HG03175 (cell line): ENCODE data around the gene TMEM26.
"Not testable (repeated sequence)": the region's sequence is repeated elsewhere in the genome, so short reads cannot be mapped to it uniquely, and the experiment has no call there.

Experiments
- ATAC-seq: cut with Tn5 transposase; IDR thresholded peaks from one replicate; pipeline ENCODE4 v1.9.1; 2021; ENCODE audit warnings: mild to moderate bottlenecking, moderate library complexity; ENCODE audit not compliant: unreplicated experiment

TMEM26 gene

GRCh38 chr10:61400524-61400923, 52.7 kb downstream of the TMEM26 start:
- no peak for ATAC-seq

GRCh38 chr10:61399406-61399805, 53.8 kb downstream of the TMEM26 start:
- no peak for ATAC-seq

- ATAC-seq: no peak
These were observed 54.6 kb downstream of the TMEM26 start for GRCh38 chr10:61398366-61399129.

GRCh38 chr10:61397175-61397986, 55.8 kb downstream of the TMEM26 start:
- ATAC-seq: peak; percentile 76

GRCh38 chr10:61391281-61391680, 61.9 kb downstream of the TMEM26 start:
- ATAC-seq: peak; percentile 42

GRCh38 chr10:61390851-61391250, 62.3 kb downstream of the TMEM26 start:
- ATAC-seq: peak; percentile 88

GRCh38 chr10:61389887-61390286, 63.3 kb downstream of the TMEM26 start:
- ATAC-seq: no peak

- ATAC-seq: not testable (repeated sequence)
These were observed 64.2 kb downstream of the TMEM26 start for GRCh38 chr10:61388986-61389385.

- ATAC-seq: no peak
These were observed 67.8 kb downstream of the TMEM26 start for GRCh38 chr10:61385231-61386001.

- ATAC-seq: not testable (repeated sequence)
These were observed 72.0 kb downstream of the TMEM26 start for GRCh38 chr10:61381153-61381552.

GRCh38 chr10:61378865-61379264, 74.3 kb downstream of the TMEM26 start:
- no peak for ATAC-seq

GRCh38 chr10:61376908-61377368, 76.2 kb downstream of the TMEM26 start:
- ATAC-seq: no peak

- no peak for ATAC-seq
These were observed 76.8 kb downstream of the TMEM26 start for GRCh38 chr10:61376377-61376776.

GRCh38 chr10:61366365-61366764, 86.8 kb downstream of the TMEM26 start:
- ATAC-seq: no peak

GRCh38 chr10:61364619-61365018, 88.6 kb downstream of the TMEM26 start:
- no peak for ATAC-seq

GRCh38 chr10:61363006-61363405, 90.2 kb downstream of the TMEM26 start:
- ATAC-seq: no peak

GRCh38 chr10:61359452-61359851, 93.7 kb downstream of the TMEM26 start:
- ATAC-seq: no peak

GRCh38 chr10:61357687-61358086, 95.5 kb downstream of the TMEM26 start:
- ATAC-seq: no peak
